ENCODE data around the gene HEATR5A.
"Not testable (repeated sequence)": the region's sequence is repeated elsewhere in the genome, so short reads cannot be mapped to it uniquely, and the experiment has no call there.

Gene HEATR5A

DNA sequence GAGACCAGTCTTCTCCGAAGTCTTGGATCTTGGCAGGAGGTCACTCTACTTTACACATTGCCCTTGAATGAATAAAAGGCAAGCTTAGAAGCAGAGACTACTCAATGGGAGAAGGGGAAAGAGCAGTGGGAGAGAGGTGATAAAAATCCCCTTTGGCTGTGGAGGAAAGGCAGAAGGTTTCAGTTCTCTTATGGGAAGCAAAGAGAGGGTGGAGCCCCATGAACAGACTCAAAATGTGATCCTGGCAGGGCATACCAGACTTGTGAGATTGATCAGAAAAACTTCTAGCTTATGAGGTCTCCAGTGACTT, 163.2 kb downstream of the HEATR5A start:
- DNase-seq (ENCODE audit: low read depth), result no peak

DNA sequence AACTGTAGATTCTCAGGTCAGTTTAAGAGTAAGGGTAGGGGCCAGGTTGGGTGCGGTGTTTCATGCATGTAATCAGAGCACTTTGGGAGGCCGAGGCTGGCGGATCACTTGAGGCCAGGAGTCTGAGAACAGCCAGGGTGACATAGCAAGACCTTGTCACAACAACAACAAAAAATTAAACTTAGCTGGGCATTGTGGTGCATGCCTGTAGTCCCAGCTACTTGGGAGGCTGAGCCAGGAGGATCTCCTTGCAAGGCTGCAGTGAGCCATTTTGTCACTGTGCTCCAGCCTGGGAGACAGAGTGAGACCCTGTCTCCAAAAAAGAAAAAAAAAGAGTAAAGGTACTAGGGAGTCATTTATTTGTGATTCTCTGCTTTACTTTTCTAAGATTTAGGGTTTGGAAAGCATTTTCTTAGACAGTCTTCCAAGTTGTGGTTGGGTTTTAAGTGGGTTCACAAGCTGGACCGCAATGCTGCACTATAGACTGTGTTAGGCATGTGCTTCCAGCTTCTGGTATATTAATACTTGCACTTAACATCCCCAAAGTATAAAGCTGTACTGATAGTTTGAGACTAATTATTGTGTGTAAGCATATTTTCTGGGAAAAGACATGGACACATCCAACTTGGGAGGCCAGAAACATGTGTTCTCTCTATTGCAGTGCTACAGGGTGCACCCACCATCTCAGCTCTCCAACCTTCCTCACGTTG, 163.7 kb downstream of the HEATR5A start:
- DNase-seq (ENCODE audit: low read depth), result no peak

DNA sequence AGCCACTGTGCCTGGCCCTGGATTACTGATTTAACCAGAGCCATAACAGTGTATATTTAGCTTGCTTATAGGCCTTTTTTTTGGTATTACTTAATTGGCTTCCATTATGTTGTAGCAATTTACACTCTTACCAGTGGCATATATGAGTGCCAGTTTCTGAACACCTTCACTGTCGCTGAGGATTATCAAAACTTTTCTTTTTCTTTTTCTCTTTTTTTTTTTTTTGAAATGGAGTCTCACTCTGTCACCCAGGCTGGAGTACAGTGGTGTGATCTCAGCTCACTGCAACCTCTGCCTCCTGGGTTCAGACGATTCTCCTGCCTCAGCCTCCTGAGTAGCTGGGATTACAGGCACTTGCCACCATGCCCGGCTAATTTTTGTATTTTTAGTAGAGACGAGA, 164.4 kb downstream of the HEATR5A start:
- DNase-seq (ENCODE audit: low read depth), result not testable (repeated sequence)

DNA sequence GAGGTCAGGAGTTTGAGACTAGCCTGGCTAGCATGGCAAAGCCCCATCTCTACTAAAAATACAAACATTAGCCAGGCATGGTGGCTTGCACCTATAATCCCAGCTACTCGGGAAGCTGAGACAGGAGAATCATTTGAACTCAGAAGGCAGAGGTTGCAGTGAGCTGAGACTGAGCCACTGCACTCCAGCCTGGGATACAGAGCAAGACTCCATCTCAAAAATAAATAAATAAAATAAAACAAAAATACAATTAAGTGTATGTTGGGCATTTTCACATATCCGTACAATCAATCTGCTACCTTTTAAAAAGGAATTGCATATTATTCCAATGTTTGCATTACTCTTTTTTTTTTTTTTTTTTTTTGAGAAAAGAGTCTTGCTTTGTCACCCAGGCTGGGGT, 165.1 kb downstream of the HEATR5A start:
- no peak for DNase-seq (ENCODE audit: low read depth)

DNA sequence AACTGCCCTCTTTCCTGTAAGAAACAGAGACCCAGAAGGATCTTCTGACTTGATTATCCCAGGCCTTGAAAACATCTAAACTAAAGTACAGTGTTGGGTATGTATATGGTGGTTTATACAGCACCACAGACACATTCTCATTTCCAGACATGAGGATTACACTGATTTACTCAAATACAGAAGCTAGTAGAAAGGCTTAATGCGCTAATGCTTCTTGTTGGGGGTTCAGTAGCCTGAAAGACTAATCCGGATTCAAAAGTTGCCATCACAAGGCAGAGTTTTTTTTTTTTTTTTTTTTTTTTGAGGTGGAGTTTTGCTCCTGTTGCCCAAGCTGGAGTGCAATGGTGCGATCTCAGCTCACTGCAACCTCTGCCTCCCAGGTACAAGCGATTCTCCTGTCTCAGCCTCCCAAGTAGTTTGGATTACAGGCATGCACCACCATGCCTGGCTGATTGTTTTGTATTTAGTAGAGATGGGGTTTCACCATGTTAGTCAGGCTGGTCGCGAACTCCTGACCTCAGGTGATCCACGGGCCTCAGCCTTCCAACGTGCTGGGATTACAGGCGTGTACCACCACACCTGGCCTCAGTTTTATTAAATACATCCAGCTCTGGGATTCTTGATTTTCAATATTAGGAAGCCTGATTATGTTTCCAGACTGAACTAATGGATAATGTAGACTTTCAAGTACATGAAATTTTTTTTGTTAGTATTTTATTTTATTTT, 166.4 kb downstream of the HEATR5A start:
- DNase-seq (ENCODE audit: low read depth), result no peak

DNA sequence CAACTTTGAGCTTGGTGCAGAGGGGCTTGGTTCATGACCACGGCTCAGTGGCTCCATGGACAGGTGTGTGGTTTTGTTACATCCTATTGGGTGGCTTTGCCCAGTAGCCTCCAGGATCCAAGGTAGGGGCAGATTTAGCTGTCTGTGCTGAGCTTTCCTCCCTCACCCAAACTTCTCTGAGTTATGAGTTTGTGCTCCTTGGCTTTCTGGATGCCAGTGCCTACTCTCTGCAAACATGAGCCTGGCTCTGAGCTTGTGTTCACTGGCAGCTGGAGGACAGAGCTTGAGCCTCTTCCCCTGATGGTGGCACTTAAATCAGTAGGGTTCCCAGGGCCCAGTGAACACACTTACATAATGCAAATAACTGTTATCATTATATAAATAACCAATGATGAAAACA, 167.5 kb downstream of the HEATR5A start:
- no peak for DNase-seq (ENCODE audit: low read depth)

DNA sequence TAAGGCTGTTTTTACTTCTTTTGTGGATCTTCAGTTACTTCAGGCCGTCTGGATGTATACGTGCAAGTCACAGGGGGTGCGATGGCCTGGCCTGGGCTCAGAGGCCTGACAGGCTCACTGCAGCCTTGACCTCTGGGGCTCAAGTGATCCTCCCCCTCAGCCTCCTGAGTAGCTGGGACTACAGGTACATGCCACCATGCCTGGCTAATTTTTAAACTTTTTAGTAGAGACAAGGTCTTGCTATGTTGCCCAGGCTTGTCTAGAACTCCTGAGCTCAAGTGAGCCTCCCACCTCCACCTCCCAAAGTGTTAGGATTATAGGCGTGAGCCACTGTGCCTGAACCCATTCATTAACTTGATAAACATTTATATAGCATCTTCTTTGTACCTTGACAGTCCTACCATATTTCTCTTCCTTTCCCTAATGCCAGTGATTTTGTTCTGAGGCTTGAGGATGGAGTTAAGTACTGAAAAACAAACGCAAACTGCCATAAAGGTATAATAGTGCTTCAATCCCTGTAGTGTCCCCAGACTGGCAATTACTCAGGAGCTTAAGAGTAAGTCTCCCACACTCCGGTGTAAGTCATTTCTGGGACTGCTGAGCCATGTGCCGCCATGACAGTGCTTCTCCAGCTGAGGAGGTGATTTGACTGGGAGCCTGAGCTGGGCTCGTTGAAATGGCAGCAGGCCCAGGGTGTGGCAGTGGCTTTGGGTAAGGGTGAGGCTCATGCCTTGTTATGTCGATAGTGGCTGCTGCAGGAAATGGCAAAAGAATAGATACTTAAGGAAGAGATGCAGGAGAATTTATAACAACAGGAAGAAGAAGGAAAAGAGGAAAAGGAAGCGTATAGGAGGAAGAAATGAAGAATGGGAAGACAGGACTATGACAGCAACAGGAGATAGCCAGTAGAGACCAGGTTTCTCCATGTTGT, 169.1 kb downstream of the HEATR5A start:
- DNase-seq (ENCODE audit: low read depth), result no peak

DNA sequence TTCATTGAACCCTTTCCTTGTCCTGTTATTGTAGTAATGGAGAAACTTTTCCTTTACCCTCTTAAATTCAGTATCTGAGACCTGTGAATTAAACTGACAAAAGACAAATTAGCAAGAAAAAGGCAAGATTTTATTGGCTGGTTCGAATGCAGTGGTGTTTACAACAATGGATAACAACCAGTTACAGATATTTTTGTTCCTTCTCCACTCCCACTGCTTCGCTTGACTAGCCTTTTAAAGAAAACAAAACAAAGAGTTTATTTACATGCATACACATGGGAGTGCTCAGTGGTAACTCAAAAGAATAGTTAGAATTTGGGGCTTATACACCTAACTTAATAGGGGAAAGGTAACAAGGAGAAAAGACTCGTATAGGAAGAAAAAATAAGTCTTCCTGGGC, 175.7 kb downstream of the HEATR5A start:
- DNase-seq (ENCODE audit: low read depth), result no peak

DNA sequence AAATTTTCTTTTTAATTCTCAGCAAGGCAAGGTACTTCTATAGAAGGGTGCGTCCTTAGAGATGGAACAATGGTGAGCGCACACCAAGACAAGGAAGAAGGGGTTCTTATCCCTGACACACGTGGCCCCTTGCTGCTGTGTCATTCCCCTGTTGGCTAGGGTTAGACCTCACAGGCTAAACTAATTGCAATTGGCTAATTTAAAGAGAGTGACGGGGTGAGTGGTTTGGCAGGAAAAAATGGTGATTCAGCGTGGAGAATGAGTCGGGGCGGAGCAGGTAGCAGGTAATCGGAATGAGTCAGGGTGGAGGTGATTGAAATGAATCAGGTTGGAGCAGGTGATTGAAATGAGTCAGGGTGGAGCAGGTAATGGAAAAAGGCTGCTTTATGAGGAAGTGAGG, 176.5 kb downstream of the HEATR5A start:
- DNase-seq (ENCODE audit: low read depth), result no peak

DNA sequence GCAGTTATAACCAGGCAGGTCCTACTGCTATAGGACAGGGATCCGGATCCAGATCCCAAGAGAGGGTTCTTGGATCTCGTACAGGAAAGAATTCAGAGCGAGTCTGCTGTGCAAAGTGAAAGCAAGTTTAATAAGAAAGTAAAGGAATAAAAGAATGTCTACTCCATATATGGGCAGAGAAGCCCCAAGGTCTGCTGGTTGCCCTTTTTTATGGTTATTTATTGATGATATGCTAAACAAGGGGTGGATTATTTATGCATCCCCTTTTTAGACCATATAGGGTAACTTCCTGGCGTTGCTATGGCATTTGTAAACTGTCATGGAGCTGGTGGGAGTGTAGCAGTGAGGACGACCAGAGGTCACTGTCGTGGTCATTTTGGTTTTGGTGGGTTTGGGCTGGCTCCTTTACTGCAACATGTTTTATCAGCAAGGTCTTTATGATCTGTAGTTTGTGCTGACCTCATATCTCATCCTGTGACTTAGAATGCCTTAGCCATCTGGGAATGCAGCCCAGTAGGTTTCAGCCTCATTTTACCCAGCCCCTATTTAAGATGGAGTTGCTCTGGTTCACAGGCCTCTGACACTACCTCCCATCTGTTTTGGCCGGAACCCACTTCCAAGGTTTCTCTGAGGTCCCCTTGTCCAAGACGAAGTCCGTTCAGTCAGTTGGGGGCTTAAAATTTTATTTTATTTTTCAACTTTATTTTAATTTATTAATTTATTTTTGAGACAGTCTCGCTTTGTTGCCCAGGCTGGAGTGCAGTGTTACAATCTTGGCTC, 178.0 kb downstream of the HEATR5A start:
- not testable (repeated sequence) for DNase-seq (ENCODE audit: low read depth)

Data from non-pigmented ciliary epithelial cell (primary cell).